ENCODE results near the gene CLIP2.
"Not testable (repeated sequence)": the region's sequence is repeated elsewhere in the genome, so short reads cannot be mapped to it uniquely, and the experiment has no call there.

CLIP2 gene

DNA sequence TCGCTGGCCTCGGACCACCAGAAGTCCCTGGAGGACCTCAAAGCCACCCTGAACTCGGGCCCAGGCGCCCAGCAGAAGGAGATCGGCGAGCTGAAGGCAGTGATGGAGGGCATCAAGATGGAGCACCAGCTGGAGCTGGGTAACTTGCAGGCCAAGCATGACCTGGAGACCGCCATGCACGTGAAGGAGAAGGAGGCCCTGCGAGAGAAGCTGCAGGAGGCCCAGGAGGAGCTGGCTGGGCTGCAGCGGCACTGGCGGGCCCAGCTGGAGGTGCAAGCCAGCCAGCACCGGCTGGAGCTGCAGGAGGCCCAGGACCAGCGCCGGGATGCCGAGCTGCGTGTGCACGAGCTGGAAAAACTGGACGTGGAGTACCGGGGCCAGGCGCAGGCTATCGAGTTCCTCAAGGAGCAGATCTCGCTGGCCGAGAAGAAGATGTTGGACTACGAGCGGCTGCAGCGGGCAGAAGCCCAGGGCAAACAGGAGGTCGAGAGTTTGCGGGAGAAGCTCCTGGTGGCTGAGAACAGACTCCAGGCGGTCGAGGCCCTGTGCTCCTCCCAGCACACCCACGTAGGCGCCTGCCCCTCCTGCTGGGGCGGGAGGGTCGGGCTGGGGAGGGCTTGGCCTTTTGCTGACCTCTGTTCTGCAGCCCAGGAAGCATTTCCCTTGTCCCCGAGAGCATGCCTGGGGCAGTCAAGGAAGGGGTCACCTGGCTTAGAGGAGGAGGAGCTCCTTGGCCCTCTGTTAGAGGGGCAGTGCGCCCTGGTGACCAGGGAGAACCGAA is 87.2 kb downstream of the CLIP2 start:
- no peak overlapping the region for H3K4me3 ChIP-seq (ENCODE audit: low read depth, low read length)
- peaks cover 25% of the 10 kb centered on the region for H3K36me3 ChIP-seq (ENCODE audit: control insufficient read depth, insufficient read depth, low read length)
- H3K9ac ChIP-seq (ENCODE audit: low read length) = no peak overlapping the region
- no peaks in the 10 kb centered on the region for H3K27me3 ChIP-seq (ENCODE audit: control insufficient read depth, insufficient read depth, low read length)
- H3K4me1 ChIP-seq (ENCODE audit: control insufficient read depth, insufficient read depth, low read length) = peaks cover 21% of the 10 kb centered on the region; the same call in 1 of the 2 replicates
- no peaks in the 10 kb centered on the region for H3K9me3 ChIP-seq (ENCODE audit: control insufficient read depth, insufficient read depth, low read depth, low read length)
- H3K27ac ChIP-seq (ENCODE audit: low read depth, low read length) = no peak overlapping the region

DNA sequence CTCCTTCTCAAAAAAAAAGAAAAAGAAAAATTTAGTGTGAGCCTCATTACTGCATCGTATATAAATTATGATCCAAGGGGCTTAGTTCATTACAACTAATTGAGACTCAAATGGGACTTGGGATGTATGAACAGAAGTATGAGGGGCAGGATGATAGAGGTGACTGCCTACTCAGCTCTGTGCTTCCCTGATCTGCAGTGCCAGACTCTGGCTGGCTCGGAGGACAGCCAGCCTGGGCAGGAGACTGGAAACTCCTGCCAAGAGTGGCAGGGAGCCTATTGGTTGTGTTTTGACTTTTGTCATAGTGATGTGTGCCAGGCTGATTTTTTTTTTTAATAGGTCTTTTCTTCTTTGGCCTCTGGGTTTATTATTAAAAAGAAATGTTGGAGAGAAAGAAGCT is 90.7 kb downstream of the CLIP2 start:
- H3K9me3 ChIP-seq (ENCODE audit: control insufficient read depth, insufficient read depth, low read depth, low read length) = no peaks in the 10 kb centered on the region
- no peak overlapping the region for H3K4me3 ChIP-seq (ENCODE audit: low read depth, low read length)
- H3K9ac ChIP-seq (ENCODE audit: low read length) = no peak overlapping the region
- no peak overlapping the region for H3K27ac ChIP-seq (ENCODE audit: low read depth, low read length)
- H3K36me3 ChIP-seq (ENCODE audit: control insufficient read depth, insufficient read depth, low read length) = peaks cover 33% of the 10 kb centered on the region
- no peaks in the 10 kb centered on the region for H3K27me3 ChIP-seq (ENCODE audit: control insufficient read depth, insufficient read depth, low read length)
- H3K4me1 ChIP-seq (ENCODE audit: control insufficient read depth, insufficient read depth, low read length) = peaks cover 11% of the 10 kb centered on the region; the same call in 1 of the 2 replicates

DNA sequence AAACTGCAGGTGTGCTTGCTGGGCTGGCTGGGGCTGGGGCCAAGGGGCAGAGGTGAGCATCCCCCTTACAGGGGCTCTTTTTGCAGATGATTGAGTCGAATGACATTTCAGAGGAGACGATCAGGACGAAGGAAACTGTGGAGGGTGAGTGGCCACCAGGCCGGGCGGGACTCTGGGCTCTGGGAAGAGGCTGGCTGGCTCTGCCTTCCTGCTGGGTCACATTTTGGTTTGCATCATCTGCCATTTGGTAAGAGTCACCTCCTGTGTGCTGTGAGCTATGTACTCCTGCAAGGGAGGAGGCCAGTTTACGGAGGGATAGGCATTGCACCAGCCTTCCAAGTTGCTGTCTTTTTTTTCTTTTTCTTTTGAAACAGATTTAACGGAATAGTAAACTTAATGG is 91.5 kb downstream of the CLIP2 start:
- Histone ChIP-seq H3K9me3 (ENCODE audit: control insufficient read depth, insufficient read depth, low read depth, low read length) (no peaks in the 10 kb centered on the region), H3K4me3 (ENCODE audit: low read depth, low read length) (no peak overlapping the region), H3K27me3 (ENCODE audit: control insufficient read depth, insufficient read depth, low read length) (no peaks in the 10 kb centered on the region), H3K27ac (ENCODE audit: low read depth, low read length) (no peak overlapping the region), H3K36me3 (ENCODE audit: control insufficient read depth, insufficient read depth, low read length) (peaks cover 29% of the 10 kb centered on the region), H3K4me1 (ENCODE audit: control insufficient read depth, insufficient read depth, low read length) (peaks cover 11% of the 10 kb centered on the region; the same call in 1 of the 2 replicates), H3K9ac (ENCODE audit: low read length) (no peak overlapping the region)

DNA sequence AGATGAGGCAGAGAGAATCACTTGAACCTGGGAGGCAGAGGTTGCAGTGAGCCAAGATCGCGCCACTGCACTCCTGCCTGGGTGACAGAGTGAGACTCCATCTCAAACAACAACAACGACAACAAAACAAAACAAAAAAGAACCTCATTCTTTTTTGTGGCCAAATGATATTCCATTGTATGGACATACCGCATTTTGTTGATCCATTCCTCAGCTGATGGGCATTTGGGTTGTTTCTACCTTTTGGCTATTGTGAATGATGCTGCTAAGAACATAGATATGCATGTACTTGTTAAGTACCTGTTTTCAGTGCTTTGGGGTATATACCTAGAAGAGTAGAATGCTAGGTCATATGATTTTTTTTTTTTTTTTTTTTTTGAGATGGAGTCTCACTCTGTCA is 94.9 kb downstream of the CLIP2 start:
- not testable (repeated sequence) for H3K4me1 ChIP-seq (ENCODE audit: control insufficient read depth, insufficient read depth, low read length); H3K9me3 ChIP-seq (ENCODE audit: control insufficient read depth, insufficient read depth, low read depth, low read length)

DNA sequence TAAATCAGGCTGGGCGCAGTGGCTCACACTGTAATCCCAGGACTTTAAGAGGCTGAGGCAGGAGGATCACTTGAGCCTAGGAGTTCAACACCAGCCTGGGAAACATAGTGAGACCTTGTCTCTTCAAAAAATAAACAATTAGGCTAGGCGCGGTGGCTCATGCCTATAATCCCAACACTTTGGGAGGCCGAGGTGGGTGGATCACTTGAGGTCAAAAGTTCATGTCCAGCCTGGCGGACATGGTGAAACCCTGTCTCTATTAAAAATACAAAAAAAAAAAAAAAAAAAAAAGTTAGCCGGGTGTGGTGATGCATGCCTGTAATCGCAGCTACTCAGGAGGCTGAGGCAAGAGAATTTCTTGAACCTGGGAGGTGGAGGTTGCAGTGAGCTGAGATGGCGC is 95.6 kb downstream of the CLIP2 start:
- not testable (repeated sequence) for H3K9ac ChIP-seq (ENCODE audit: low read length); H3K4me1 ChIP-seq (ENCODE audit: control insufficient read depth, insufficient read depth, low read length); H3K27me3 ChIP-seq (ENCODE audit: control insufficient read depth, insufficient read depth, low read length); H3K27ac ChIP-seq (ENCODE audit: low read depth, low read length); H3K9me3 ChIP-seq (ENCODE audit: control insufficient read depth, insufficient read depth, low read depth, low read length); H3K4me3 ChIP-seq (ENCODE audit: low read depth, low read length)
- H3K36me3 ChIP-seq (ENCODE audit: control insufficient read depth, insufficient read depth, low read length) = peaks cover 31% of the 10 kb centered on the region

More for the DNA sequence above, 94.9 kb downstream of the CLIP2 start:
- H3K27ac ChIP-seq (ENCODE audit: low read depth, low read length); H3K9ac ChIP-seq (ENCODE audit: low read length); H3K27me3 ChIP-seq (ENCODE audit: control insufficient read depth, insufficient read depth, low read length); H3K4me3 ChIP-seq (ENCODE audit: low read depth, low read length): not testable (repeated sequence)
- peaks cover 29% of the 10 kb centered on the region for H3K36me3 ChIP-seq (ENCODE audit: control insufficient read depth, insufficient read depth, low read length)

DNA sequence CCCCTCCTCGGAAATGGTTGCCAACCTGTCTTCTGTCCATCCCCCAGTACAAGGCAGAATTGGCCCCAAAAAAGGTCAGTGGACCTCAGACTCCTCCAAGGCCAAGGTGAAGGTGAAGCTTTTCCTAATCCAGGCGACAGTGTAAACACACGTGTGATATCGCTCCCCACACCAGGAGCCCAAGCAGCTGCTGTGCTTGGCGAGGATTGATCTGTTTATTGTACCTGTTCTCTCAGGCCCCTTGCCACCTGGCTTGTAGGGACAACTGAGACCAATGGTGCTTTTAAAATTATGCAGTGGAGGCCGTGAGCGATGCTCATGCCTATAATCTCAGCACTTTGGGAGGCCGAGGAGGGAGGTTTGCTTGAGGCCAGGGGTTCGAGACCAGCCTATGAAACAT is 98.4 kb downstream of the CLIP2 start:
- no peak overlapping the region for H3K4me3 ChIP-seq (ENCODE audit: low read depth, low read length)
- no peak overlapping the region for H3K9ac ChIP-seq (ENCODE audit: low read length)
- no peaks in the 10 kb centered on the region for H3K27me3 ChIP-seq (ENCODE audit: control insufficient read depth, insufficient read depth, low read length)
- no peaks in the 10 kb centered on the region for H3K4me1 ChIP-seq (ENCODE audit: control insufficient read depth, insufficient read depth, low read length)
- peaks cover 30% of the 10 kb centered on the region for H3K36me3 ChIP-seq (ENCODE audit: control insufficient read depth, insufficient read depth, low read length)
- H3K27ac ChIP-seq (ENCODE audit: low read depth, low read length) = no peak overlapping the region
- no peaks in the 10 kb centered on the region for H3K9me3 ChIP-seq (ENCODE audit: control insufficient read depth, insufficient read depth, low read depth, low read length)

DNA sequence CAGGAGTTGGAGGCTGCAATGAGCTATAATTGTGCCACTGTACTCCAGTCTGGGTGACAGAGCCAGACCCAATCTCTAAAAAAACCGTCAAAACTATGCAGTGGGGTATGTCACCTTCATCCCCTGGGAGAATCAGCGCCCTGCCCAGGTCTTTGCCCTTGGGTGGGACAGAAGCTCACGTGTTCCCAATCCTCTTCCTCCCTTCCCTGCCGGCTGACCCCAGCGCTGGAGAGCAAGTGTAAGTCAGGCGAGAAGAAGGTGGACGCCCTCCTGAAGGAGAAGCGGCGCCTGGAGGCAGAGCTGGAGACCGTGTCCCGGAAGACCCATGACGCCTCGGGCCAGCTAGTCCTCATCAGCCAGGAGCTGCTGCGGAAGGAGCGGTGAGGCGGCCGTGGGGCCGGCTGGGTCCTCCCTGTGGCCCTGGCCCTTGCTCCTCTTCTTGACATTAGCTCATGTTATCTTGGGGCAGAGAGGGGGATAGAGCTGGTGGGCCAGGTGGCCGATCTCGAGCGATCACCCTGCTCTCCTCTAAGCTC is 99.7 kb downstream of the CLIP2 start:
- Histone ChIP-seq H3K36me3 (ENCODE audit: control insufficient read depth, insufficient read depth, low read length) (peaks cover 25% of the 10 kb centered on the region), H3K27ac (ENCODE audit: low read depth, low read length) (no peak overlapping the region), H3K4me1 (ENCODE audit: control insufficient read depth, insufficient read depth, low read length) (no peaks in the 10 kb centered on the region), H3K4me3 (ENCODE audit: low read depth, low read length) (no peak overlapping the region), H3K9ac (ENCODE audit: low read length) (no peak overlapping the region), H3K9me3 (ENCODE audit: control insufficient read depth, insufficient read depth, low read depth, low read length) (no peaks in the 10 kb centered on the region), H3K27me3 (ENCODE audit: control insufficient read depth, insufficient read depth, low read length) (no peaks in the 10 kb centered on the region)

DNA sequence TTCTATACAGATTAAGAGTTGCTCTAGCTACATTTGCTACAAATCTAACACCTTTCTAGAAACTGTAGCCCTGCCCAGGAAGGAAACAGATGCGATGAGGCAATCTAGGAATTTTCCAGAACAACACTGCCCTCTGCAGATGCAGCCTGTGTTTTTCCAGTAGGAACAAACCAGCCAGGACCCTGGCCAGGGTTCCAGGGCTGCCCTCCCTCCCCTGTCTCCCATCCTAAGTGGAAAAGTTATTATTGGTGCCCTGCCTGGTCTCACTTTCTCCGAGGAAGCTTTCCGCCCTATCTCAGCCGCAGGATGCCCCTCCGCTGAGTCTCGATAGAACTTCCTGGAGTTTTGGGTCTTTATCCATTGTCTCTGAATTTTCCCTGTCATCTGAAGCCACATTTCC is 104.5 kb downstream of the CLIP2 start:
- H3K4me1 ChIP-seq (ENCODE audit: control insufficient read depth, insufficient read depth, low read length); H3K27ac ChIP-seq (ENCODE audit: low read depth, low read length); H3K4me3 ChIP-seq (ENCODE audit: low read depth, low read length); H3K27me3 ChIP-seq (ENCODE audit: control insufficient read depth, insufficient read depth, low read length); H3K9me3 ChIP-seq (ENCODE audit: control insufficient read depth, insufficient read depth, low read depth, low read length): not testable (repeated sequence)
- Histone ChIP-seq H3K9ac (ENCODE audit: low read length) (peak overlapping the region; percentile 2), H3K36me3 (ENCODE audit: control insufficient read depth, insufficient read depth, low read length) (peaks cover 25% of the 10 kb centered on the region)

DNA sequence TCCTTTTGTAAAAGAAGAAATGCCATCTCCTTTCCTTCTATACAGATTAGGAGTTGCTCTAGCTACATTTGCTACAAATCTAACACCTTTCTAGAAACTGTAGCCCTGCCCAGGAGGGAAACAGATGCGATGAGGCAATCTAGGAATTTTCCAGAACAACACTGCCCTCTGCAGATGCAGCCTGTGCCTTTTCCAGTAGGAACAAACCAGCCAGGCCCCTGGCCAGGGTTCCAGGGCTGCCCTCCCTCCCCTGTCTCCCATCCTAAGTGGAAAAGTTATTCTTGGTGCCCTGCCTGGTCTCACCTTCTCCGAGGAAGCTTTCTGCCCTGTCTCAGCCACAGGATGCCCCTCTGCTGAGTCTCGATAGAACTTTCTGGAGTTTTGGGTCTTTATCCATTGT is 105.4 kb downstream of the CLIP2 start:
- Histone ChIP-seq H3K36me3 (ENCODE audit: control insufficient read depth, insufficient read depth, low read length) (peaks cover 19% of the 10 kb centered on the region), H3K9ac (ENCODE audit: low read length) (peak overlapping the region; percentile 24)
- H3K27ac ChIP-seq (ENCODE audit: low read depth, low read length); H3K4me3 ChIP-seq (ENCODE audit: low read depth, low read length); H3K4me1 ChIP-seq (ENCODE audit: control insufficient read depth, insufficient read depth, low read length); H3K27me3 ChIP-seq (ENCODE audit: control insufficient read depth, insufficient read depth, low read length); H3K9me3 ChIP-seq (ENCODE audit: control insufficient read depth, insufficient read depth, low read depth, low read length): not testable (repeated sequence)

DNA sequence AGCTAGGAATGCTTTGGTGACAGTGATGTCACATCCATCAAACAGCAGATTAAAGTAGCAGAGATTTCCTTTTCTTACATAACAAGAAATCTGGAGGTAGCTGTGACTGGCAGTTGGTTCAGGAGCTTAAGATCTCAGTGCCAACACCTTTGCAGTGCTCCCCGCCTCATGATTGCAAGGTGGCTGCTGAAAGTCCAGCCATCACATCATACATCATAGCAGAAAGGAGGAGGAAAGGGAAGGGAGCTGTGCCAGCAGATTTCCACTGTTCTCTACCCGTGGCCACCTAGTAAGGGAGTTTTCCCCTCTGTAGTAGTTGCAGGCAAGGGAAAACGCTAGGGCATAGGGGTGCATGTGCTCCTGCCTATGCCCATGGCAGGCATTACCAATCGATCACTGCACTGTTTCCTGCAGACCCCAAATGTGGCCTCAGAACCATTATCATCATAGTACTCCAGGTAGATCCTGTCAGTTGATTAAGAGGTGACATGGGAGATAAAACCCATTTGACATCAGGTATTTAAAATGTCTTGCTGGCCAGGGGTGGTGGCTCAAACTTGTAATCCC is 106.6 kb downstream of the CLIP2 start:
- H3K36me3 ChIP-seq (ENCODE audit: control insufficient read depth, insufficient read depth, low read length) = peaks cover 24% of the 10 kb centered on the region
- no peak overlapping the region for H3K27ac ChIP-seq (ENCODE audit: low read depth, low read length)

DNA sequence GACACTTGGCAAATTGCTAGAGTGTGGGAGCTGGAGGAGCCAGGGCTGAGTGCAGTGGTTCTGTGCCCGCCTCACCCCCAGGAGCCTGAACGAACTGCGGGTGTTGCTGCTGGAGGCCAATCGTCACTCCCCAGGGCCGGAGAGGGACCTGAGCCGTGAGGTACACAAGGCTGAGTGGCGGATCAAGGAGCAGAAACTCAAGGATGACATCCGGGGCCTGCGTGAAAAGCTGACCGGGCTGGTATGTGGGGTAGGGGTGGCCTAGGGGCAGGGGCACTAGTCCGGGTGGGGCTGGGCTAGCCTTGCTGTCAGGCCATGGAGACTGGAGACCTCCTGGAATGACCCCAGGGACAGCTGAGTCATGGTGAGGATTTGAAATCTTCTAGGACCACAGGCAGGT is 107.8 kb downstream of the CLIP2 start:
- Histone ChIP-seq H3K27me3 (ENCODE audit: control insufficient read depth, insufficient read depth, low read length) (no peaks in the 10 kb centered on the region), H3K36me3 (ENCODE audit: control insufficient read depth, insufficient read depth, low read length) (peaks cover 30% of the 10 kb centered on the region), H3K9me3 (ENCODE audit: control insufficient read depth, insufficient read depth, low read depth, low read length) (no peaks in the 10 kb centered on the region), H3K27ac (ENCODE audit: low read depth, low read length) (no peak overlapping the region), H3K4me1 (ENCODE audit: control insufficient read depth, insufficient read depth, low read length) (peaks cover 6% of the 10 kb centered on the region; the same call in 1 of the 2 replicates), H3K4me3 (ENCODE audit: low read depth, low read length) (no peak overlapping the region), H3K9ac (ENCODE audit: low read length) (no peak overlapping the region)

More for the DNA sequence above, 106.6 kb downstream of the CLIP2 start:
- Histone ChIP-seq H3K4me3 (ENCODE audit: low read depth, low read length) (no peak overlapping the region), H3K9ac (ENCODE audit: low read length) (no peak overlapping the region), H3K9me3 (ENCODE audit: control insufficient read depth, insufficient read depth, low read depth, low read length) (no peaks in the 10 kb centered on the region), H3K4me1 (ENCODE audit: control insufficient read depth, insufficient read depth, low read length) (peaks cover 6% of the 10 kb centered on the region; the same call in 1 of the 2 replicates), H3K27me3 (ENCODE audit: control insufficient read depth, insufficient read depth, low read length) (no peaks in the 10 kb centered on the region)
